Pericardium fibroblast (primary cell): ENCODE results near the gene FAM156A. TPM values are rescaled to one million over a fixed set of nuclear protein-coding genes. Genes with fewer than 3 reads are reported as not detected.

ENCODE experiments used
- total RNA-seq: library from RNA; depleted of rRNA; stranded (reverse); fragments of >200 nt; gene quantifications from 2 replicates; pipeline ENCODE4 v1.2.3, GENCODE V29; 2015

The FAM156A gene
- total RNA-seq: 9.6 and 11.2 TPM in 2 replicates

GRCh38 chrX:52958113-52958959, at the start of gene FAM156A:
Gene FAM156A, minus strand, starts transcription at chrX:52958518. Its CDS starts 9,930 bp downstream, at chrX:52948588.

Other genes with a start within 250 kb of the FAM156A start
- not detected in 2 replicates for gene SSX2B, start 207.3 kb downstream of the FAM156A start, total RNA-seq
- gene SPANXN5, start 161.1 kb downstream of the FAM156A start, total RNA-seq: not detected in 2 replicates
- not detected in 2 replicates for gene XAGE5, start 147.2 kb downstream of the FAM156A start, total RNA-seq
- not detected in 2 replicates for gene XAGE3, start 90.4 kb downstream of the FAM156A start, total RNA-seq
- gene FAM156B, start 61.2 kb downstream of the FAM156A start, total RNA-seq: 11.8 and 15.6 TPM in 2 replicates
- 1.5 and 2.5 TPM in 2 replicates for gene GPR173, start 90.3 kb upstream of the FAM156A start, total RNA-seq
- 10.0 and 10.4 TPM in 2 replicates for gene TSPYL2, start 123.8 kb upstream of the FAM156A start, total RNA-seq
- gene KANTR, start 135.6 kb upstream of the FAM156A start, total RNA-seq: 2.0 and 3.9 TPM in 2 replicates